Liver (tissue), 3 donors: ENCODE results near the gene DUSP7.

ENCODE experiments used
- EGR1 ChIP-seq, 2 donors: IDR thresholded peaks; 2 replicates each; pipeline ENCODE4 v1.6.1; 2016 to 2018; ENCODE audit warnings: antibody characterized with exemption in 2 of 2, low read depth in 2 of 2
- NR2F2 ChIP-seq: IDR thresholded peaks from 2 replicates; pipeline ENCODE4 v1.6.1; 2016; ENCODE audit warnings: antibody characterized with exemption
- REST ChIP-seq: IDR thresholded peaks from 2 replicates; pipeline ENCODE4 v1.6.1; 2016; ENCODE audit warnings: antibody characterized with exemption, mild to moderate bottlenecking
- TAF1 ChIP-seq: conservative IDR thresholded peaks from 2 replicates; pipeline ENCODE4 v1.6.1; 2016; ENCODE audit warnings: antibody characterized with exemption, mild to moderate bottlenecking
- YY1 ChIP-seq: IDR thresholded peaks from 2 replicates; pipeline ENCODE4 v1.6.1; 2016; ENCODE audit warnings: antibody characterized with exemption, mild to moderate bottlenecking
- ZBTB33 ChIP-seq: IDR thresholded peaks from 2 replicates; pipeline ENCODE4 v1.6.1; 2016; ENCODE audit warnings: antibody characterized with exemption
- TF ChIP-seq, protein P1 (sequence below): fragments of 150-350 bp; IDR thresholded peaks from 2 replicates; pipeline ENCODE4 v1.5.1; 2017; ENCODE audit warnings: improper control_type of control experiment, low read depth, low read length; ENCODE audit not compliant: missing input control
- TF ChIP-seq, protein P2 (sequence below): IDR thresholded peaks from 2 replicates; pipeline ENCODE4 v1.6.1; 2016; ENCODE audit warnings: antibody characterized with exemption
- donor health status: healthy.
- donor health status: healthy.

- TF ChIP-seq, protein P1, sequence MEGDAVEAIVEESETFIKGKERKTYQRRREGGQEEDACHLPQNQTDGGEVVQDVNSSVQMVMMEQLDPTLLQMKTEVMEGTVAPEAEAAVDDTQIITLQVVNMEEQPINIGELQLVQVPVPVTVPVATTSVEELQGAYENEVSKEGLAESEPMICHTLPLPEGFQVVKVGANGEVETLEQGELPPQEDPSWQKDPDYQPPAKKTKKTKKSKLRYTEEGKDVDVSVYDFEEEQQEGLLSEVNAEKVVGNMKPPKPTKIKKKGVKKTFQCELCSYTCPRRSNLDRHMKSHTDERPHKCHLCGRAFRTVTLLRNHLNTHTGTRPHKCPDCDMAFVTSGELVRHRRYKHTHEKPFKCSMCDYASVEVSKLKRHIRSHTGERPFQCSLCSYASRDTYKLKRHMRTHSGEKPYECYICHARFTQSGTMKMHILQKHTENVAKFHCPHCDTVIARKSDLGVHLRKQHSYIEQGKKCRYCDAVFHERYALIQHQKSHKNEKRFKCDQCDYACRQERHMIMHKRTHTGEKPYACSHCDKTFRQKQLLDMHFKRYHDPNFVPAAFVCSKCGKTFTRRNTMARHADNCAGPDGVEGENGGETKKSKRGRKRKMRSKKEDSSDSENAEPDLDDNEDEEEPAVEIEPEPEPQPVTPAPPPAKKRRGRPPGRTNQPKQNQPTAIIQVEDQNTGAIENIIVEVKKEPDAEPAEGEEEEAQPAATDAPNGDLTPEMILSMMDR = no peak
- TF ChIP-seq REST (no peak), YY1 (no peak), NR2F2 (no peak), TAF1 (no peak), EGR1 (IDR thresholded peaks at IDR 0.05; ENCODE audit: low read depth in 2 of 2) (no peak), ZBTB33 (no peak)
- TF ChIP-seq, protein P2, sequence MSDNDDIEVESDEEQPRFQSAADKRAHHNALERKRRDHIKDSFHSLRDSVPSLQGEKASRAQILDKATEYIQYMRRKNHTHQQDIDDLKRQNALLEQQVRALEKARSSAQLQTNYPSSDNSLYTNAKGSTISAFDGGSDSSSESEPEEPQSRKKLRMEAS = no peak
Observed at GRCh38 chr3:52039426-52039825, 16.9 kb downstream of the DUSP7 start.
